Activated naive CD8-positive, alpha-beta T cell treated with anti-CD3 and anti-CD28 coated beads, Interleukin-2, amount 10 ng/mL, durations not matched to agents 7 days and 5 days (primary cell): Measurements from ENCODE around the gene PACRG. TPM values are rescaled to one million over a fixed set of nuclear protein-coding genes. Genes with fewer than 3 reads are reported as not detected.

Experiments used
- ATAC-seq: fragments of 150-1000 bp; cut with Tn5 transposase; one replicate; pipeline ENCODE4 v1.10.0; 2021; ENCODE audit warnings: low read depth, moderate library complexity
- POLR2A ChIA-PET: fragments of 350-600 bp; sonication (Branson Sonifier 250); formaldehyde crosslinking; loops from one replicate; lab custom pipeline; 2021; ENCODE audit warnings: antibody characterized with exemption; lab: Charles Lee
- DNase-seq: peaks from one replicate; pipeline ENCODE4 v3.0.0; 2021
- H3K27ac Mint-ChIP-seq: one replicate; pipeline ENCODE4 v1.8.0; 2022; ENCODE audit warnings: mild to moderate bottlenecking, mixed read lengths
- H3K27me3 Mint-ChIP-seq: one replicate; pipeline ENCODE4 v1.8.0; 2022; ENCODE audit warnings: mild to moderate bottlenecking, moderate library complexity, mixed read lengths
- H3K36me3 Mint-ChIP-seq: one replicate; pipeline ENCODE4 v1.8.0; 2021; ENCODE audit warnings: mild to moderate bottlenecking, mixed read lengths
- H3K4me1 Mint-ChIP-seq: one replicate; pipeline ENCODE4 v1.8.0; 2021; ENCODE audit warnings: mixed read lengths
- H3K4me3 Mint-ChIP-seq: one replicate; pipeline ENCODE4 v1.8.0; 2022; ENCODE audit warnings: mild to moderate bottlenecking, moderate library complexity, mixed read lengths
- H3K9me3 Mint-ChIP-seq: one replicate; pipeline ENCODE4 v1.8.0; 2021; ENCODE audit warnings: mixed read lengths
- total RNA-seq, 2 experiments: library from RNA; stranded (reverse); gene quantifications; one replicate each; pipeline ENCODE4 v1.2.3, GENCODE V29; 2021

The PACRG gene
- total RNA-seq, 2 experiments from 2014 or later, result 0.58 TPM; not detected in 1

- POLR2A ChIA-PET, result no interaction called here
- Mint-ChIP-seq H3K4me3 (no peak overlapping the region), H3K27me3 (no peaks in the 10 kb centered on the region), H3K4me1 (no peaks in the 10 kb centered on the region), H3K36me3 (no peaks in the 10 kb centered on the region), H3K27ac (no peak overlapping the region), H3K9me3 (no peaks in the 10 kb centered on the region)
- ATAC-seq (no peak), DNase-seq (no peak)
These were observed 118.9 kb downstream of the PACRG start for GRCh38 chr6:162846723-162847122.

- POLR2A ChIA-PET, result no interaction called here
- Mint-ChIP-seq H3K27ac (no peak overlapping the region), H3K9me3 (no peaks in the 10 kb centered on the region), H3K4me3 (no peak overlapping the region), H3K36me3 (no peaks in the 10 kb centered on the region), H3K4me1 (no peaks in the 10 kb centered on the region), H3K27me3 (no peaks in the 10 kb centered on the region)
- no peak for ATAC-seq
- no peak for DNase-seq
These were observed 121.5 kb downstream of the PACRG start for GRCh38 chr6:162849269-162849668.

GRCh38 chr6:162852192-162852591 lies 124.4 kb downstream of the PACRG start:
- no peak for DNase-seq
- H3K4me1 Mint-ChIP-seq, result no peaks in the 10 kb centered on the region
- no peak overlapping the region for H3K4me3 Mint-ChIP-seq
- no peaks in the 10 kb centered on the region for H3K9me3 Mint-ChIP-seq
- H3K36me3 Mint-ChIP-seq, result no peaks in the 10 kb centered on the region
- no peak overlapping the region for H3K27ac Mint-ChIP-seq
- no peaks in the 10 kb centered on the region for H3K27me3 Mint-ChIP-seq
- ATAC-seq, result no peak
- POLR2A ChIA-PET, result no interaction called here

- POLR2A ChIA-PET, result no interaction called here
- Mint-ChIP-seq H3K36me3 (no peaks in the 10 kb centered on the region), H3K4me3 (no peak overlapping the region), H3K9me3 (no peaks in the 10 kb centered on the region), H3K27me3 (no peaks in the 10 kb centered on the region), H3K27ac (no peak overlapping the region), H3K4me1 (no peaks in the 10 kb centered on the region)
- no peak for ATAC-seq
- no peak for DNase-seq
These were observed 125.2 kb downstream of the PACRG start for GRCh38 chr6:162852840-162853577.

- no peaks in the 10 kb centered on the region for H3K4me1 Mint-ChIP-seq
- no peaks in the 10 kb centered on the region for H3K36me3 Mint-ChIP-seq
- H3K27me3 Mint-ChIP-seq, result no peaks in the 10 kb centered on the region
- H3K4me3 Mint-ChIP-seq, result no peak overlapping the region
- DNase-seq, result no peak
- POLR2A ChIA-PET, result no interaction called here
- H3K9me3 Mint-ChIP-seq, result no peaks in the 10 kb centered on the region
- no peak overlapping the region for H3K27ac Mint-ChIP-seq
- no peak for ATAC-seq
These were observed 126.5 kb downstream of the PACRG start for GRCh38 chr6:162854228-162854627.

GRCh38 chr6:162854734-162855191 lies 127.0 kb downstream of the PACRG start:
- Mint-ChIP-seq H3K4me3 (no peak overlapping the region), H3K36me3 (no peaks in the 10 kb centered on the region), H3K9me3 (no peaks in the 10 kb centered on the region), H3K27ac (no peak overlapping the region), H3K27me3 (no peaks in the 10 kb centered on the region), H3K4me1 (no peaks in the 10 kb centered on the region)
- POLR2A ChIA-PET, result no interaction called here
- no peak for ATAC-seq
- no peak for DNase-seq

GRCh38 chr6:162856885-162857284 lies 129.1 kb downstream of the PACRG start:
- no peaks in the 10 kb centered on the region for H3K9me3 Mint-ChIP-seq
- POLR2A ChIA-PET, result no interaction called here
- no peak for ATAC-seq

GRCh38 chr6:162857326-162857725 lies 129.6 kb downstream of the PACRG start:
- Mint-ChIP-seq H3K9me3 (no peaks in the 10 kb centered on the region), H3K4me1 (no peaks in the 10 kb centered on the region), H3K27me3 (no peaks in the 10 kb centered on the region), H3K4me3 (no peak overlapping the region), H3K36me3 (no peaks in the 10 kb centered on the region), H3K27ac (no peak overlapping the region)
- DNase-seq, result no peak
- no peak for ATAC-seq
- POLR2A ChIA-PET, result no interaction called here

More at GRCh38 chr6:162856885-162857284, 129.1 kb downstream of the PACRG start:
- DNase-seq, result no peak
- Mint-ChIP-seq H3K4me3 (no peak overlapping the region), H3K27me3 (no peaks in the 10 kb centered on the region), H3K27ac (no peak overlapping the region), H3K36me3 (no peaks in the 10 kb centered on the region), H3K4me1 (no peaks in the 10 kb centered on the region)

- no peak overlapping the region for H3K27ac Mint-ChIP-seq
- no peak overlapping the region for H3K4me3 Mint-ChIP-seq
- H3K4me1 Mint-ChIP-seq, result no peaks in the 10 kb centered on the region
- H3K36me3 Mint-ChIP-seq, result no peaks in the 10 kb centered on the region
- ATAC-seq (no peak), DNase-seq (no peak)
- no peaks in the 10 kb centered on the region for H3K9me3 Mint-ChIP-seq
- POLR2A ChIA-PET, result no interaction called here
- H3K27me3 Mint-ChIP-seq, result no peaks in the 10 kb centered on the region
These were observed 134.7 kb downstream of the PACRG start for GRCh38 chr6:162862462-162862861.

GRCh38 chr6:162862941-162863340 lies 135.2 kb downstream of the PACRG start:
- no peak for ATAC-seq
- POLR2A ChIA-PET, result no interaction called here
- Mint-ChIP-seq H3K9me3 (no peaks in the 10 kb centered on the region), H3K4me3 (no peak overlapping the region), H3K27ac (no peak overlapping the region), H3K4me1 (no peaks in the 10 kb centered on the region), H3K36me3 (no peaks in the 10 kb centered on the region), H3K27me3 (no peaks in the 10 kb centered on the region)
- no peak for DNase-seq

GRCh38 chr6:162863821-162864220 lies 136.0 kb downstream of the PACRG start:
- H3K4me1 Mint-ChIP-seq, result no peaks in the 10 kb centered on the region
- no peaks in the 10 kb centered on the region for H3K9me3 Mint-ChIP-seq
- POLR2A ChIA-PET, result no interaction called here
- no peak for ATAC-seq
- H3K27me3 Mint-ChIP-seq, result no peaks in the 10 kb centered on the region
- no peaks in the 10 kb centered on the region for H3K36me3 Mint-ChIP-seq
- no peak overlapping the region for H3K27ac Mint-ChIP-seq
- no peak overlapping the region for H3K4me3 Mint-ChIP-seq
- DNase-seq, result no peak

GRCh38 chr6:162864911-162865310 lies 137.1 kb downstream of the PACRG start:
- Mint-ChIP-seq H3K4me1 (no peaks in the 10 kb centered on the region), H3K27ac (no peak overlapping the region), H3K27me3 (no peaks in the 10 kb centered on the region), H3K4me3 (no peak overlapping the region), H3K36me3 (no peaks in the 10 kb centered on the region), H3K9me3 (no peaks in the 10 kb centered on the region)
- ATAC-seq, result no peak
- DNase-seq, result no peak
- POLR2A ChIA-PET, result no interaction called here

- Mint-ChIP-seq H3K4me3 (no peak overlapping the region), H3K36me3 (no peaks in the 10 kb centered on the region), H3K27ac (no peak overlapping the region), H3K27me3 (no peaks in the 10 kb centered on the region), H3K4me1 (no peaks in the 10 kb centered on the region), H3K9me3 (no peaks in the 10 kb centered on the region)
- ATAC-seq (no peak), DNase-seq (no peak)
- POLR2A ChIA-PET, result no interaction called here
These were observed 138.9 kb downstream of the PACRG start for GRCh38 chr6:162866656-162867055.

- Mint-ChIP-seq H3K36me3 (no peaks in the 10 kb centered on the region), H3K9me3 (peaks cover 1% of the 10 kb centered on the region), H3K4me1 (no peaks in the 10 kb centered on the region), H3K27me3 (no peaks in the 10 kb centered on the region), H3K27ac (no peak overlapping the region), H3K4me3 (no peak overlapping the region)
- DNase-seq (no peak), ATAC-seq (no peak)
- POLR2A ChIA-PET, result no interaction called here
These were observed 140.6 kb downstream of the PACRG start for GRCh38 chr6:162868397-162868796.
